BE2C (cell line): Measurements from ENCODE around the gene SLC16A10.

Experiments
- DNase-seq: peaks from one replicate; pipeline ENCODE4 v3.0.0-alpha.2; 2020
- H3K27me3 ChIP-seq: fragments of 250-450 bp; sonication (Bioruptor Pico); 2 replicates; pipeline ENCODE4 v1.5.1; 2020; ENCODE audit warnings: mild to moderate bottlenecking
- H3K36me3 ChIP-seq: fragments of 250-450 bp; sonication (Bioruptor Pico); 2 replicates; pipeline ENCODE4 v1.5.1; 2020; ENCODE audit warnings: mild to moderate bottlenecking
- H3K4me1 ChIP-seq: fragments of 250-450 bp; sonication (Bioruptor Pico); 2 replicates; pipeline ENCODE4 v1.5.1; 2020
- H3K4me3 ChIP-seq: 2 replicates; pipeline ENCODE4 v1.5.1; 2011; ENCODE audit warnings: low read depth, low read length
- H3K9me3 ChIP-seq: fragments of 250-450 bp; sonication (Bioruptor Pico); 2 replicates; pipeline ENCODE4 v1.5.1; 2020
- CTCF ChIP-seq: IDR thresholded peaks from 2 replicates; pipeline ENCODE4 v1.5.1; 2012; ENCODE audit warnings: mild to moderate bottlenecking, low read depth, low read length

Gene SLC16A10

GRCh38 chr6:111211411-111212030 lies 124.2 kb downstream of the SLC16A10 start:
- H3K27me3 ChIP-seq, result no peaks in the 10 kb centered on the region
- no peaks in the 10 kb centered on the region for H3K36me3 ChIP-seq
- no peak overlapping the region for H3K4me3 ChIP-seq
- TF ChIP-seq CTCF, result no peak
- no peak for DNase-seq
- H3K9me3 ChIP-seq, result no peaks in the 10 kb centered on the region
- no peaks in the 10 kb centered on the region for H3K4me1 ChIP-seq

GRCh38 chr6:111212625-111213024 lies 125.3 kb downstream of the SLC16A10 start:
- Histone ChIP-seq H3K4me1 (no peaks in the 10 kb centered on the region), H3K27me3 (no peaks in the 10 kb centered on the region), H3K4me3 (no peak overlapping the region), H3K9me3 (no peaks in the 10 kb centered on the region), H3K36me3 (no peaks in the 10 kb centered on the region)
- no peak for DNase-seq
- TF ChIP-seq CTCF, result no peak

- TF ChIP-seq CTCF, result no peak
- no peaks in the 10 kb centered on the region for H3K4me1 ChIP-seq
- DNase-seq, result no peak
- no peaks in the 10 kb centered on the region for H3K27me3 ChIP-seq
- no peak overlapping the region for H3K4me3 ChIP-seq
- H3K9me3 ChIP-seq, result no peaks in the 10 kb centered on the region
- H3K36me3 ChIP-seq, result no peaks in the 10 kb centered on the region
Measured at GRCh38 chr6:111215131-111215530, 127.8 kb downstream of the SLC16A10 start.

GRCh38 chr6:111219785-111220184 lies 132.5 kb downstream of the SLC16A10 start:
- Histone ChIP-seq H3K4me1 (no peaks in the 10 kb centered on the region), H3K36me3 (no peaks in the 10 kb centered on the region)
- DNase-seq, result no peak

GRCh38 chr6:111220383-111221031 lies 133.2 kb downstream of the SLC16A10 start:
- Histone ChIP-seq H3K27me3 (no peaks in the 10 kb centered on the region), H3K9me3 (no peaks in the 10 kb centered on the region), H3K4me3 (no peak overlapping the region), H3K36me3 (no peaks in the 10 kb centered on the region), H3K4me1 (no peaks in the 10 kb centered on the region)
- no peak for DNase-seq
- TF ChIP-seq CTCF, result no peak

More at GRCh38 chr6:111219785-111220184, 132.5 kb downstream of the SLC16A10 start:
- no peaks in the 10 kb centered on the region for H3K9me3 ChIP-seq
- H3K4me3 ChIP-seq, result no peak overlapping the region
- H3K27me3 ChIP-seq, result no peaks in the 10 kb centered on the region
- TF ChIP-seq CTCF, result no peak

- no peaks in the 10 kb centered on the region for H3K36me3 ChIP-seq
- no peak overlapping the region for H3K4me3 ChIP-seq
- H3K4me1 ChIP-seq, result no peaks in the 10 kb centered on the region
- H3K27me3 ChIP-seq, result no peaks in the 10 kb centered on the region
- TF ChIP-seq CTCF, result no peak
- DNase-seq, result no peak
- H3K9me3 ChIP-seq, result no peaks in the 10 kb centered on the region
Measured at GRCh38 chr6:111221804-111222203, 134.5 kb downstream of the SLC16A10 start.
